Nucleus accumbens (tissue), 56 donors: ENCODE results near the gene WNK2.

ENCODE experiments used
- DNase-seq, 56 donors: peaks; one replicate each; lab custom pipeline; 2025; lab: John Stamatoyannopoulos, UW

Gene WNK2

DNA sequence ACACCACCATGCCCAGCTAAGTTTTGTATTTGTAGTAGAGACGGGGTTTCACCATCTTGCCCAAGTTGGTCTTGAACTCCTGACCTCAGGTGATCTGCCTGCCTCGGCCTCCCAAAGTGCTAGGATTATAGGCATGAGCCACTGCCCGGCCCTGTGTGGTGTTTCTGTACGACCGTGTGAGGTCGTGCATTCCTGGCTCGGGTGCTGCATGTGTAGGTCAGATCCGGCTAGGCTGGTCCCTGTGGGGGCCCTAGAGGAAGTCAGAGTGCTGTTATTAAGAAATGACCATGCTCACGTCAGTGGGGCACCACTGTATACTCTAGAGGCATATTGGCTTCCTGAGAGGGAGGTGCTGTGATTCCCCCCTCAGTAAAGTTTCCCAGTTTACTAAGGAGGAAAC lies 13.7 kb downstream of the WNK2 start:
- DNase-seq: no peak

DNA sequence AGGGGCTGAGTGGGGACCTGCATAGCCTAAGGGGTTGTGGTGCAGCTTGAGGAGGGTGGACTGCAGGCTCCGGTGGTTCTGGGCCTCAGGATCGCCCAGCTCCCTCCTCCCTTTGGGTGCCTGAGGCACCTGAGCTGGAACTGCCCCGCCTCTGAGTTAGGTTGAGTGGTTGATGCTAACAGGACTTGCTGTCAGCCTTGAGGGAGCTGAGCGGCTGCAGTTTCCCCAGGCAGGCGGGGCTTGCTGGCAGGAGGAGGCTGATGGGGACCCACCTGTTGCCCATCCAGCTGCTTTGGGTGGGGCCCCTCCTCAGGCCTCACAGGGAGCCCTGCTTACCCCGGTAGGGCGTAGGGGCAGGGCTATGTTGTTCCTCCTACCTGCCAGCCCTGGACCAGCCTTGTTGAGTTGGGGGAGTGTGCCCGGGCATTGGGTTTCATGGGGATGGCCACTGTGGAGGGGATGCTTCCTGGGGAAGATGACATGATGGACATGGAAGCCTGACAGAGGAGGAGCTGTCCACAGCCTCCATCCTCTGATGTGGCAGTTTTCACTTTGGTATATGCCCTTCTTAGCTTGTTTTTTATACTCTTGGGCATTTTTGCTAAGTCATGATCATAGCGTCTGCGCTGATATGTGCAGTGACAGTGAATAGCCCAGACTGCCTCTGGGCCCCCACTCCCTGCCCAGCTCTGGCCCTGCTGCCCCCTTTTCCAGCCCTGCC lies 14.3 kb downstream of the WNK2 start:
- no peak for DNase-seq

DNA sequence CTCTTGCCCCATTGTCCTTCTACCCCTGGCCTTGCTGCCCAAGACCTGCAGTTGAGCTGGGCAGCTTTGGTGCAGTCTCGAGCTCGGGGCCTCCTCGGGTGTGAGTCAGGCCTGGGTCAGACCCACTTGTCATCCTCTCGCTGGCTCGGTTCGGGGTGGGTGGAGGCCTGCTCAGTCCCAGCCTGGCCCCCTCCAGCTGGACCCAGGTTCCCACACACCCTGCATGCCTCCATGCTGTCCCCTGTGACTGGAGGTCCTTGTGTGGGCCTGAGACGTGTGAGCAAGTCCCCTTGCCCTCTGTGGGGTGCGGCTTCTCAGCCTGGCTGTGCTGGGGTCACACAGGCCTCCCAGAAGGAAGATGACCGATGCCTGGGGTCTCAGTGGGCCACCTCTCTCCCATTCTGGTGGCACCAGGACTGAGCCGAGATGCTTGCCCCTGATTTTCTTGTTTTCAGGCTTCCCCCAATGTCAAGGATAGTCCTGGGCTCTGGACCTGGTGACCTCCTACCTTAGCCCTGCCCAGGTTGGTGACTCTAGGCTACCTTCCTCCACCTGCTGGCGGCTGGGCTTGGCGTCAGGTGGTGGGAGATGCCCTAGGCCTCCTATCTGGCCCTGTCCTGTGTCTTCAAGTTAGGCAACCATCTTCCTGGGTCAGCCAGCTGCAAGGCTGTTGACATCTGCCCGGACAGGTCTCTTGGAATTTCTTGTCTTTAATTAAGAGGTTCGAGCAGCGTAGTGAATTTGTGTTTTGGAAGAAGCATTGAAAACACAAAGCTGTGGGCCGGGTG lies 15.1 kb downstream of the WNK2 start:
- DNase-seq: no peak

DNA sequence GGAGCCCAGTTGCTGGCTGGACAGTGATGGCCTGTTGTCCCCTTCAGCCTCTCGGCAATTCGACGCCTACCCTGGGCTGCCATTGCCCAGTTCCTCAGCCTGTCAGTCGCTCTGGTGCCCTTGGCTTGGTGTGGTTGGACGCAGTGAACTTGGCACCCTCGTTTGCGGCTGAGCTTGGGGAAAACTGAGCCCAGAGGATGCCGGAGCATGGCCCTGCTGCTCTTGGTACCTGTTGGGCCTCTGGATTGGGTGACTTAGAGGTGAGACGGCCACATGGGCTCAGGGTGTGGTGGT lies 16.5 kb downstream of the WNK2 start:
- DNase-seq: no peak

DNA sequence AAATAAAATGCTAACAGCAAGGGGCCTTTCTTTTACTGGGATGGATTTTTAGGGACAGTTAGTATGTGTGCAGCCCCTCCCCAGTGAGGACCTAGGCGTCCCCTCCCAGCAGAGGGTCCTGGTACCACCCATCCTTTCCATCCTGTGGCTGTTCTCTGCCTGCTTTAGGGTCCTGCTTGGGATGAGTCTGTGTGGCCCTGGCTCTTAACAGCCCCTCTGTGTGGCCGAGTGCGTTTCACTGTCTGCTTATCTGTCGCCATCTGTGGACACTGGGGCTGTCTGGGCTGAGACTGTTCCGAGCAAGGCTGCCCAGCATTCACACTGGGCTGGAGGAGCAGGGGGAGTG lies 17.0 kb downstream of the WNK2 start:
- DNase-seq: no peak

DNA sequence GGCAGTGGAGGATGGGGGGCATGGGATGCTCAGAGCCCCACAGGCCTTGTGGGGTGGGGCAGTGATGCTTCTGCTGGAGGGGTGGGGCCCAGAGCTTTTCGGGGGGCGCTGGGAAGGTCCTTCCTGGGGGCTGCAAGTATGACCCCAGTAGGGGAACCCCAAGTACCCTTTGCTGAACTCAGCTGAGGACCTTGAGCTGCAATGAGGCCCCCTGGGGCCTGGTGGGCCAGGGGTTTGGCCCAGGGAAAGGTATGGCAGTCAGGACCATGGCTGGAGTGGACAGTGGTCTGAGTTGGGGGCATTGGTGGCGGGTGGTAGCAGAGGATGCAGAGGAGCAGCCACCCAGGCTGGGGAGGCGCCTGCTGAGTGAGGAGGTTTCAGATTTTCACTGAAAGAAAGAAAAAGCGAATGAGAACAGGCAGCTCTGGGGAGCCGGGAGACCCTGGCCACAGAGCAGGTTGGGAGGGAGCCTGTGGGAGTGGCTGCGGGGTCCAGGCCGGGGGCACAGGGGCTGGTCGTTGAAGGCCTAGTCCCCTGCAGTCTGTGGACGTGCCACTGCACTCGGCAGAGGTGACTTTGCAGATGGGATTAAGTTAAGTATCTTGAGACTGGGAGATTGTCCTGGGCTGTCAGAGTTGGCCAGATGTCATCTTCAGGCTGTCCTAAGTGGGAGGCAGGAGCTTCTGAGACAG lies 19.2 kb downstream of the WNK2 start:
- no peak for DNase-seq

DNA sequence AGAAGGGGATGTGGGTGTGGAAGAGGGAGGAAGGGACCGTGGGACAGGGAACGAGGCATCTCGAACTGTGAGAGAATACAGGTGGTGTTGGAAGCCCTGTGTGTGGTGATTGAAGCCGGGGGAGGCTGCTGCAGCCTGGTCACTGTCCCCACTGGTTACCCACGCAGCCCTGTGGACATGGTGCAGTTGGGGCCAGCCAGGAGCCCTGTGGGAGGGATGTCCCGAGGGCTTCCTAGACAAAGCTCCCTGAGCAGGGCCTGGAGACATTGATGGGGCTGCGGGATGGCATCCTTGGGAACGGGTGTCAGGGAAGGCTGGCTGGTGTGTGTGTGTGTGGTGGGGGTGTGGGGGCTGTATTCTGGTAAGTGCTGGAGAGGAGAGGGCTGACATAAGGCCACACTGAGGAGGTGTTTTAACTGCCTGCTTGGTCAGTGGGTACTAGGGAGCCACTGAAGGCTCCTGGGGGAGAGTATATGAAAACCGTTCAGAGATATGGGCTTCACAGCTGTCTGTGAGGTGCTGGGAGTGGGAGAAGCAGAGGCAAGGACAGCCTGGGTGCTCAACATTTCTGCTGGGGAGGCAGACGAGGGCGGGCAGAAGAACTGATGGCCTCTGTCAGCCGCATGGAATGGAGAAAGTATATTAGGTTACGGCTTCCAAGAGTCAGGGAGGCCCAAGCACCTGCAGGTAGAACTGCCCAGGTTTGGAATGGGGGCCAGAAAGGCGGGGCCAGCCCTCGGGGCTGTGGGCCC lies 20.0 kb downstream of the WNK2 start:
- no peak for DNase-seq

DNA sequence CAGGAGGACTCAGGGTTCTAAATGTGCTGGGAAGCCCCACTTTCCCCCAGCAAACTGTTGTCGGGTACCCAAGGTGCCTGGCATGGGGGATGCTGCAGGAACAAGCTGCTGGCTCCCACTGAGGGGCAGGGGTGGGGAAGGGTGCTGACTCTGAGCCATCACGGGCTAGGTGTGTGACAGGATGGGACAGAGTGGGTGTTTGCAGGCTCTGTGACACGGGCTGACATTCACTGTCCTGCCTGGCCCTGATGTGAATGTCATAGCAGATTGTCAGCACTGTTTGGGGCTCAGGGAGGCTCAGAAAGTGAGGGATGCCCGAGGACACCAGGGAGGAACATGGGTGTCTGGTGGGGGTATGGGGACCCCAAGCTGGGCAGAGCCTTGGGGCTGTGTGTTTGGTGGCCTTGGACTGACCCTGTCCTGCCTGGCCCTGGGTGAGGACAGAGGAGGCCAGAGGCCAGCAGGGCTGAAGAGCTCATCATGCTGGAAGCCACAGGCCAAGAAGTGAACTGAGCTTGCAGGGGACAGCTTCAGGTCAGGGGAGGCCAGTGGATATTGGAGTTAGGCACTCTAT lies 20.6 kb downstream of the WNK2 start:
- DNase-seq: no peak

DNA sequence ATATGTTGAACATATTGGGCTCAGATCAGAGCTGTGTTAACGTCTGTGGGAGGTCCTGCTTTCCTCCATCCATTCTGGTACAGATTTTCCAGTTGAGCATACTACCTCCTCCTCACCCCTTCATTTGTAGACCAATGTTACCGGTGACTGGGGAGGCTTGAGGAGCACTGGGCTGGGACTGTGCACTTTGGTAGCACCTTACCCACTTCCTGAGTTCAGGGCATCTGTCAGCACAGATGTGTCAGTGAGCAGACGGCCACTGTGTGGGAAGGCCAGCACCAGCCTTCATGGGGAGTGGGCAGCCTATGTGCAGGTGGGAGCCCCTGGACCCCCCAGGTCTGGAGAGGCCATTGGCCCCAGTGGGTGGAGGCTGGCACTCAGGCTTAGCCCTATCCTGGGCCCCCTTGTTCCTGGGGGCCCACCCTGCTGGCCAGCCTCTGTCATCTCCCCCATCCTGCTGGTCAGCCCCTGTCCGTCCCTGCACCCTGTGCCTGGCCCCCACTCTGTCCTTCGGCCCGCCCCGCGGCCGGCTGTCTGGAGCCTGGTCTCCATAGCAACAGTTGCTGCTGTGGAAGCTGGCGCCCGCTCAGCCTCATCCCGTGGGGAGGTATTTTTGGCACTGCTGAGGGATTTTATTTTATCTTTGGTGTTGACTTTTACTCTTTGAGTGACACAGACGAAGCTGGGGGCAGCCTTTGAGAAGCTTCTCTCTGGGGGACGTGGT lies 21.3 kb downstream of the WNK2 start:
- peak in 36 of 56 donors; percentile 17 to 77 (median 31) for DNase-seq

DNA sequence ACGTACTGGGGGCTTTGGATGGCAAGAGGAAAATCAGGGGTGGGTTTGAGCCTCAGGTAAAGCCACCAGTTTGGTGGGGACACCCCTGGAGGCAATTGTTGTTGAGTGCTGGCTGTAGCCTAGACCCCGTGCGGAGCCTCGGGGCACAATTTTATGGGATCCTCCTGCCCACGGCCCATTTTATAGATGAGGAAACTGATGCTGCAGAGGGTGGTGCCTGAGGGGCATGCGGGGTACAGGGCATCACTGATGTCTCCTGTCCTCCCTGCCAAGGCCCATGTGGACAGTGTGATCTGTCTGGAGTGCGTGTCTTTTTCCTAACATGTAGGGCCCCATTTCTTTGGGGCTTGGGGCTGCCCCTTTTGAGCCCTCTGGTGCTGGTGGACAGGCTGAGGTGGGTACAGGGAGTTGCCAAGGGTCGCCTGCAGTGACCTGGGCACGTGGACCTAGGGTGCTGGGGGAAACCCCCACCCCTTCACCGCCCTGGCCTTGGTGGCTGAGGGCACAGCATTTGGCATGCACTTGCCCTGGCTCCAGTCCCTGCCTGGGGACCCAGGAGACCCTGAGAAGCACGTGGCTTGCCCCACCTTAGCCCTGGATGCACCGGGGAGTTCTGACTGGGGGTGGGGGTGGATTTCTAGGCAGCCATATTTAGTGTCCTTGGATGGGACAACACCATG lies 22.1 kb downstream of the WNK2 start:
- DNase-seq: no peak

DNA sequence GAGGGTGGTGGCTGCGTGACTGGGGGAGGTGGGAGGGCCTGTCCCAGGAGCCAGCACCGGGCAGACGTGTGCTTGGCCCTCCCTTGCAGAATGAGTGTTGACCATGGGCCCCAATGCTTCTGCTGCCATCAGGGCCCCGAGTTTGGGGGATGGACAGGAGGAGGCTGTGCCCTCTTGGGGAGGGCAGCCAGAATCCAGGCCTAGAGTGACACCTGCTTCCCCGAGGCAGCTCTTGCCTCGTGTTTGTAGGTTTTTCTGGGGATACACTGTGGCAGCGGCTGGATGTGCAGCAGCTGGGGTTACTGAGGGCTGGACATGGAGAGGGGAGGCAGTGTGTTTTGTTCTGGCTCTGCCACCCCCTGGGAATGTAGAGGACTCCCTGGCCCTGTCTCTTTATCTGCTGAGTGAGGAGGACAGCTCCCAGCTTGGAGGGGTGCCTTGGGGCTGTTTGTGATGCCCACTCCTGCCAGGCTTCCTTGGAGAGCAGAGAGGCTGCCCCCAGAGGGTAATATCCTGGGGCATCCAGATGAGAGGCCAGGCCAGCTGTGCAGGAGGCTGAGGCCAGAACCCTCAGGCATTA lies 22.7 kb downstream of the WNK2 start:
- DNase-seq: no peak

DNA sequence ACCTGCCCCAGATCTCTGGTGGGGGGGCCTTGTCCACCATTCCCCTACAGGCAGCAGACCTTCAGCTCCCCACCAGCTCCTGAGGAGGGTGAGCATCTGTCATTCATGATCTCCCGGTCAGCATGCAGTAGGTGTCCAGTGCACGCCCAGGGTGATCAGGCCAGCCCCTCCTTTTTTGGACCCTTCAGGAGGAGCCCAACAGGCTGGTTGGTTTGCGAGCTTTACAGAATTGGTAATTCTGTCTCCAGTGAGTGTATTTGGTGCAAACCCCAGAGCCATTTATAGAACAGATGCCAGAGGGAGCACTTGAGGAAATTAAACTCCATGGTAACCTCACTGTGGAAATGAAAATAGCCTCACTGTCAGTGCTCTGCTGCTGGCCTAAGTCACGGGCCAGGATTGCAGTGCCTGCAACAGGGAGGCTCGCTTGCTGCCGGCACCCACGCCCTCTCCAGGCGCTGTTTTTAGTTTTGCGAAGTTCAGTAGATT lies 23.4 kb downstream of the WNK2 start:
- peak in 39 of 56 donors; percentile 16 to 77 (median 47) for DNase-seq

DNA sequence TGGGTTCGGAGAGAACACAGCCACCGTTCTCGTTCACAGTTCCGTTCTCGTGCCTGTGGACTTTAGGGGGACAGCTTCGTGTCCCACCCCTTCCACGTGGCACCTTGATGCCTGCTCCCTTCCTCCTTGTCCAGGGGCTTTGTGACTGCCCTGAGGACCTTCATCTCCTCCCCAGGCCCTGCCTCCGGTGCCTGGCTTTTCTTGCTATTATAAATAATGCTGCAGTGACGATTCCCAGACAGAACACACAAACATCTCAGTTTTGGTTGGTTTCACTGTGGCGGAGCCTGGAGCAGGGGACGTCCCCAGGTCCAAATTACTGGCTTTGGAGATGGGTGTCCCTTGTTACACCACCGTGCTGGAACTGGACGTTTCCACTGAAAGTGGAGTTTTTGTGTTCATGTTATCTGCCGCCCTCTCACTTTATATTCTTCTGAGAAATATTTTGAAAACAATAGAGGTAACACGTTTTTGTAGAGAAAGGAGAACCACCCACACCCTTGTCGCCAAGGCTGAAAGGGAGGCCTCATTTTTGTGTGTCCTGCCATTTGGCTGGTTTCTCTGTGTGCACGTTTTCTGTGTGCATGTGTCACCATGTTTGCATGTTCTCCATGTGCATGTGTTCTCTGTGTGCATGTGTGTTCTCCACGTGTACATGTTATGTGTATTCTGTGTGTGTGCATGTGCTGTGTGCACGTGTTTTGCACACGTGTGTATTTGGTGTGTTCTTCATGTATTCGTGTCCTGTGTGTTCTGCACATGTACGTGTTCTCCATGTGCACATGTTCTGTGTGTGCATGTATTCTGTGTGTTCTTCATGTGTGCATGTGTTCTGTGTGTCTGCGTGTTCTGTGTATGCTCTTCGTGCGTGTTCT lies 24.2 kb downstream of the WNK2 start:
- DNase-seq: no peak

DNA sequence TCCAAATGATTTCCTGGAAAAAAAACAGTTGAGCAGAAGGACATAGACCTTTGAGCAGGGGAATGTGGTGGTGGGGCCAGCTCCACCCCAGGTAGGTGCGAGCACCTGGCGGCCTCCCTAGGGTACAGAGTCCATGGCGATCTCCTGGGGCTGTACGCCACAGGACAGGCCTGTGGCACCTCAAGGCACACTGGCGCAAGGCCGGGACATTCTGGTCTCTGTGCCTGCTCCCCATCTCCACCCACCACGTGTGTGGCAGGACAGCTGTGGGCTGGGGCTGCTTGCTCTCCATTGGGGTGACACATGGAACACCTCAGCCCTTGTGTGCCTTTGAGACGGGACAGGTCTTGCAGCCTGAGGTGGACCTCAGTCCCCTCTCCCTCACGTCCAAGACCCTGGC lies 25.2 kb downstream of the WNK2 start:
- no peak for DNase-seq

DNA sequence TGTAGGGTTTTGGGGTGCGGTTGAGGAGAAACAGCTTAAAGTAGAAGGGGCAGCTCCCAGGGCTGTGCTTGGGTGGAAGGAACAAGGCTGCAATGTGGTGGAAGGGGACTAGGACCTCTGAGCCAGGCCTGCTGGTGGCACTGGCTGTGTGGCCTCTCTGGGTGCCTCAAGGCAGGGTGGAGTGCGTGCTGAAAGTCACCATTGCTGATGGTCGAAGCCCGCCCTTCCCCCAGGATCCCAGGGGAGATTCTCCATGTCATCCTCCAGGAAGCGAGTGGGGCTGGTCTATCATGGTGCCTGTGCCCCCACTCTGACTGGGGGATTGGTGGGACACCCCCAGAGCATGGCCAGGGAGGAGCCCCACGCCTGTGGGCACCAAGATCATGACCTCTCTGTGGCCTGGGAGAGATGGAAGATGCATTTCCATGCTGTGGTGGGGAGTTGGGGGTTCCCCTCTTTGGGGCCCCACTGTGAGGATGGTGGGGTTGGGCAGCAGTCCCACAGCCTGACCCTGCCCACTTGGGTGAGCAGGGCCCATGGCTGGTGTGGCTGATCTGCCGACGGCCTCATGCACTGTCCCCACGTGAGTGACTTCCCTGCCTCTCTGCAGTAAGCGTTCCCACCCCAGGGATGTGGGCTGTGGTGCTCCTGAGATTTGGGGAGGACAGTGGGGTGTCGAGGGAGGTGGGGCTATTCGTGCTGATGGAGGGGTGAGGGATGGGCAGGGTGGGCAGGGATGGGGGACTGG lies 25.8 kb downstream of the WNK2 start:
- DNase-seq: no peak

DNA sequence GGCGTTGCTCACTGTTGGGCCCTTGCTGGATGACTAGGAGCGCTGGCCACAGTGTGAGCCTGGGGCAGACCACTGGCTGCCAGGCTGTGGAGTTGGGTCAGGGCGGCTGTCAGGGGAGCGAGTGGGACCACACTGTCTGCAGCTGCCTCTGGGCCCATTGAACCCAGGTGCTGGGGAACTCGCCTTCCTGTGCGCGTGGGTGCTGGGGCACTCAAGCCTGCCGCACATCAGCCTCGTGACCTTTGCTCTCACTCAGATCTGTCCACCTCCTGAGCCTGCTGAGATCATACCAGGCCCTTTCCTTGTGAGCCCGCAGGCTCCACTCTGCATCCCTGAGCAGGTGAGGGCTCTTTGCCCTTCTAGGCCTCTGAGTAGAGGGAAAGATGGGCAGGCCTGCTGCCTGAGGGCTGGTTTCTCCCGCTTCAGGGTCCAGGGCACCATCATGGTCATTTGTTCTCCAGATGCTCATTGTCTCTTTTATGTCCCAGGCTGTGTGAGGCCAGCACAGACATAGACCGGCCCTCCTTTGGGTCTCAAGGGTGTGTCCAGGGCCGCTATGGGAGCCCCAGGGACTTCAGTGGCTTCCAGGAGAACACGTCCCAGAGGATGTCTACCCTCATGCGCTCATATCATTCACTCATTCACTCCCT lies 26.5 kb downstream of the WNK2 start:
- DNase-seq: no peak
